Measurements from ENCODE around the gene ZNF296. TPM values are rescaled to one million over a fixed set of nuclear protein-coding genes. Genes with fewer than 3 reads are reported as not detected.

Gene ZNF296
- total and polyA plus RNA-seq, 2 of the 13 experiments (the other 11 are each of a cell fraction or from before 2014, with no cell fraction given): 0.26 to 0.62 TPM

- TF ChIP-seq TFAP4 (IDR thresholded peaks at IDR 0.05; ENCODE audit: borderline replicate concordance, low read depth) (peak; percentile 17; the same call in 1 of the 2 replicates), BCLAF1 (IDR thresholded peaks at IDR 0.05) (no peak), KDM5B (CRISPR knock-in tag; IDR thresholded peaks at IDR 0.05; ENCODE audit: borderline replicate concordance) (peak; percentile 84; the same call in 1 of the 2 replicates), HMG20A (CRISPR knock-in tag; IDR thresholded peaks at IDR 0.05; ENCODE audit: borderline replicate concordance) (no peak), DBP (CRISPR knock-in tag; IDR thresholded peaks at IDR 0.05; ENCODE audit: not compliant biosample characterization) (no peak), PHF5A (CRISPR knock-in tag; IDR thresholded peaks at IDR 0.05; ENCODE audit: low read depth, unreplicated experiment) (no peak), SOX6 (IDR thresholded peaks at IDR 0.05) (no peak), SOX6 (CRISPR knock-in tag; IDR thresholded peaks at IDR 0.05) (peak; percentile 48), ZBTB3 (CRISPR knock-in tag; IDR thresholded peaks at IDR 0.05; ENCODE audit: borderline replicate concordance, low read depth) (no peak), DR1 (CRISPR knock-in tag; IDR thresholded peaks at IDR 0.05) (peak; percentile 82), ZNF383 (CRISPR knock-in tag; IDR thresholded peaks at IDR 0.05; ENCODE audit: borderline replicate concordance) (no peak), DPF2 (CRISPR knock-in tag; IDR thresholded peaks at IDR 0.05; ENCODE audit: borderline replicate concordance, low read depth) (no peak), HNF4A (CRISPR knock-in tag; IDR thresholded peaks at IDR 0.05) (no peak; the same call in 1 of the 2 replicates), AKAP8 (CRISPR knock-in tag; IDR thresholded peaks at IDR 0.05) (no peak), SALL1 (CRISPR knock-in tag; IDR thresholded peaks at IDR 0.05) (peak; percentile 53), ZNF331 (CRISPR knock-in tag; IDR thresholded peaks at IDR 0.05) (peak; percentile 67), HDAC2 (CRISPR knock-in tag; IDR thresholded peaks at IDR 0.05) (peak; percentile 38; the same call in 1 of the 2 replicates), PRPF4 (IDR thresholded peaks at IDR 0.05; ENCODE audit: low read depth, low read length, poor library complexity, severe bottlenecking) (no peak), ZNF841 (CRISPR knock-in tag; IDR thresholded peaks at IDR 0.05; ENCODE audit: borderline replicate concordance) (no peak), ATF2 (CRISPR knock-in tag; IDR thresholded peaks at IDR 0.05) (no peak), PREB (CRISPR knock-in tag; IDR thresholded peaks at IDR 0.05) (0 out of 2 replicates have a peak, but pooled peaks have one; percentile 27)
These were observed 37.1 kb downstream of the ZNF296 start, which contains the start of gene CLASRP (continued) for GRCh38 chr19:45038931-45039893.
